ENCODE data around the gene SEMA5A.

DNA sequence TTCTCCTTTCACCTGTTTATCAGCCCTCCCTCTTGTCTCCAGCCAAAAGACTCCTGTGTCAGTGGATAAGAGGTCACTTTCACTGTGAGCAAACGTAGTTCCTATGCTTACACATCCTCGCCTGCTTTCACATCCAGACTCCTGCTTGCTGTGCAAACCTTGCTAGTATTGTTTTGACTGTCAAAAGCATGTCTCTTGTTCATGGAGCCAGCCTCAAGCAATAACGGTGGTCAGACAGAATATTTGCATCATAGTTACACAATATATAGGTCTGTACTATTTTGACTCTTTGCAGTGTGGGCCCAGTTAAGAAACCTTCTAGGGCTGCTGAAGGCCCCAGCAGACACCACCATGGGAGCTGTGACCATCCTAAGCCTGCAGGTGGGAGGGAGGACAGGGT lies 420.0 kb downstream of the SEMA5A start:
- TF ChIP-seq CREB1 (CRISPR knock-in tag; IDR thresholded peaks at IDR 0.05): no peak
- TF ChIP-seq, protein P1, sequence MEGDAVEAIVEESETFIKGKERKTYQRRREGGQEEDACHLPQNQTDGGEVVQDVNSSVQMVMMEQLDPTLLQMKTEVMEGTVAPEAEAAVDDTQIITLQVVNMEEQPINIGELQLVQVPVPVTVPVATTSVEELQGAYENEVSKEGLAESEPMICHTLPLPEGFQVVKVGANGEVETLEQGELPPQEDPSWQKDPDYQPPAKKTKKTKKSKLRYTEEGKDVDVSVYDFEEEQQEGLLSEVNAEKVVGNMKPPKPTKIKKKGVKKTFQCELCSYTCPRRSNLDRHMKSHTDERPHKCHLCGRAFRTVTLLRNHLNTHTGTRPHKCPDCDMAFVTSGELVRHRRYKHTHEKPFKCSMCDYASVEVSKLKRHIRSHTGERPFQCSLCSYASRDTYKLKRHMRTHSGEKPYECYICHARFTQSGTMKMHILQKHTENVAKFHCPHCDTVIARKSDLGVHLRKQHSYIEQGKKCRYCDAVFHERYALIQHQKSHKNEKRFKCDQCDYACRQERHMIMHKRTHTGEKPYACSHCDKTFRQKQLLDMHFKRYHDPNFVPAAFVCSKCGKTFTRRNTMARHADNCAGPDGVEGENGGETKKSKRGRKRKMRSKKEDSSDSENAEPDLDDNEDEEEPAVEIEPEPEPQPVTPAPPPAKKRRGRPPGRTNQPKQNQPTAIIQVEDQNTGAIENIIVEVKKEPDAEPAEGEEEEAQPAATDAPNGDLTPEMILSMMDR (IDR thresholded peaks at IDR 0.05): no peak
- TF ChIP-seq, protein P2, sequence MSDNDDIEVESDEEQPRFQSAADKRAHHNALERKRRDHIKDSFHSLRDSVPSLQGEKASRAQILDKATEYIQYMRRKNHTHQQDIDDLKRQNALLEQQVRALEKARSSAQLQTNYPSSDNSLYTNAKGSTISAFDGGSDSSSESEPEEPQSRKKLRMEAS (CRISPR knock-in tag; IDR thresholded peaks at IDR 0.05): no peak
- no peak for TF ChIP-seq ATF1 (CRISPR knock-in tag; IDR thresholded peaks at IDR 0.05)
- no peak for TF ChIP-seq EMX1 (CRISPR knock-in tag; IDR thresholded peaks at IDR 0.05)
- no peak for TF ChIP-seq CREM (CRISPR knock-in tag; IDR thresholded peaks at IDR 0.05)
- TF ChIP-seq ESRRA (CRISPR knock-in tag; IDR thresholded peaks at IDR 0.05; ENCODE audit: borderline replicate concordance): no peak
- no peak for TF ChIP-seq JAZF1 (CRISPR knock-in tag; IDR thresholded peaks at IDR 0.05)
- TF ChIP-seq KAT7 (CRISPR knock-in tag; IDR thresholded peaks at IDR 0.05; ENCODE audit: borderline replicate concordance): no peak
- TF ChIP-seq ZNF671 (CRISPR knock-in tag; IDR thresholded peaks at IDR 0.05): no peak
- TF ChIP-seq ELF4 (CRISPR knock-in tag; IDR thresholded peaks at IDR 0.05; ENCODE audit: low read depth): no peak
- TF ChIP-seq, protein P3, sequence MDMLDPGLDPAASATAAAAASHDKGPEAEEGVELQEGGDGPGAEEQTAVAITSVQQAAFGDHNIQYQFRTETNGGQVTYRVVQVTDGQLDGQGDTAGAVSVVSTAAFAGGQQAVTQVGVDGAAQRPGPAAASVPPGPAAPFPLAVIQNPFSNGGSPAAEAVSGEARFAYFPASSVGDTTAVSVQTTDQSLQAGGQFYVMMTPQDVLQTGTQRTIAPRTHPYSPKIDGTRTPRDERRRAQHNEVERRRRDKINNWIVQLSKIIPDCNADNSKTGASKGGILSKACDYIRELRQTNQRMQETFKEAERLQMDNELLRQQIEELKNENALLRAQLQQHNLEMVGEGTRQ (CRISPR knock-in tag; IDR thresholded peaks at IDR 0.05): no peak
- TF ChIP-seq, protein P4, sequence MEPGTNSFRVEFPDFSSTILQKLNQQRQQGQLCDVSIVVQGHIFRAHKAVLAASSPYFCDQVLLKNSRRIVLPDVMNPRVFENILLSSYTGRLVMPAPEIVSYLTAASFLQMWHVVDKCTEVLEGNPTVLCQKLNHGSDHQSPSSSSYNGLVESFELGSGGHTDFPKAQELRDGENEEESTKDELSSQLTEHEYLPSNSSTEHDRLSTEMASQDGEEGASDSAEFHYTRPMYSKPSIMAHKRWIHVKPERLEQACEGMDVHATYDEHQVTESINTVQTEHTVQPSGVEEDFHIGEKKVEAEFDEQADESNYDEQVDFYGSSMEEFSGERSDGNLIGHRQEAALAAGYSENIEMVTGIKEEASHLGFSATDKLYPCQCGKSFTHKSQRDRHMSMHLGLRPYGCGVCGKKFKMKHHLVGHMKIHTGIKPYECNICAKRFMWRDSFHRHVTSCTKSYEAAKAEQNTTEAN (CRISPR knock-in tag; IDR thresholded peaks at IDR 0.05): no peak

Data from WTC11 (cell line).